B cell (primary cell): ENCODE measurements around the gene SLC36A1. TPM values are rescaled to one million over a fixed set of nuclear protein-coding genes. Genes with fewer than 3 reads are reported as not detected.
"Not testable (repeated sequence)": the region's sequence is repeated elsewhere in the genome, so short reads cannot be mapped to it uniquely, and the experiment has no call there.

Experiments
- ATAC-seq: fragments of 200-7000 bp; cut with Tn5 transposase; one replicate; pipeline ENCODE4 v1.10.0; 2021; ENCODE audit warnings: low read depth, mild to moderate bottlenecking, moderate number of reproducible peaks, moderate library complexity
- CTCF ChIA-PET: fragments of 350-600 bp; sonication (Branson Sonifier 250); formaldehyde crosslinking; loops from one replicate; lab custom pipeline; 2021; ENCODE audit warnings: antibody characterized with exemption, inconsistent platforms; lab: Charles Lee
- POLR2A ChIA-PET: fragments of 350-600 bp; sonication (Branson Sonifier 250); formaldehyde crosslinking; loops from one replicate; lab custom pipeline; 2021; ENCODE audit warnings: antibody characterized with exemption; lab: Charles Lee
- DNase-seq: peaks from one replicate; pipeline ENCODE4 v3.0.0; 2013
- H2AFZ ChIP-seq: 2 replicates; pipeline ENCODE4 v1.6.1; 2012; ENCODE audit warnings: mild to moderate bottlenecking, low read depth, low read length; ENCODE audit not compliant: insufficient read depth, poor library complexity, severe bottlenecking
- H3K27ac ChIP-seq, 2 donors: 1 replicate in 1 of 2; 2 replicates in 1 of 2; pipeline ENCODE4 v1.5.1; 2012 to 2013; ENCODE audit warnings: low read length in 2 of 2, mild to moderate bottlenecking in 2 of 2, moderate library complexity in 1 of 2
- H3K27me3 ChIP-seq, 4 experiments: fragments of 200-600 bp in 1 of 4; sonication (generic) in 1 of 4; replicated peaks in 1 of 4; 1 replicate in 2 of 4; 2 replicates in 2 of 4; pipeline versions ENCODE4 v1.6.1 to v1.7.0; 2013 to 2016; ENCODE audit warnings: low read length in 3 of 4, mild to moderate bottlenecking in 2 of 4, mixed read lengths in 1 of 4, moderate library complexity in 1 of 4; ENCODE audit not compliant: insufficient read depth in 4 of 4, control insufficient read depth in 3 of 4; ENCODE audit errors: control extremely low read depth in 1 of 4
- H3K36me3 ChIP-seq, 2 experiments: replicated peaks in 1 of 2; 1 replicate in 1 of 2; 2 replicates in 1 of 2; pipeline versions ENCODE4 v1.6.1 to v1.7.1; 2013; ENCODE audit warnings: low read length in 1 of 2; ENCODE audit not compliant: insufficient read depth in 2 of 2, control insufficient read depth in 1 of 2; ENCODE audit errors: control extremely low read depth in 1 of 2, extremely low read depth in 1 of 2
- H3K4me1 ChIP-seq, 2 donors: fragments of 200-600 bp in 1 of 2; sonication (generic) in 1 of 2; 1 replicate in 1 of 2; 2 replicates in 1 of 2; pipeline versions ENCODE4 v1.5.1 to v1.6.1; 2013 to 2017; ENCODE audit warnings: low read length in 2 of 2; ENCODE audit not compliant: control insufficient read depth in 2 of 2, insufficient read depth in 2 of 2
- H3K4me2 ChIP-seq: replicated peaks from 2 replicates; pipeline ENCODE3; 2012; ENCODE audit warnings: mild to moderate bottlenecking, low read depth, low read length; ENCODE audit not compliant: poor library complexity, severe bottlenecking
- H3K4me3 ChIP-seq, 5 experiments: fragments of 200-600 bp in 1 of 5; sonication (generic) in 1 of 5; 1 replicate in 3 of 5; 2 replicates in 2 of 5; pipeline versions ENCODE4 v1.5.1 to v1.7.0; 2011 to 2016; ENCODE audit warnings: low read length in 4 of 5, mild to moderate bottlenecking in 4 of 5, low read depth in 2 of 5, control low read depth in 1 of 5, moderate library complexity in 1 of 5; ENCODE audit not compliant: insufficient read depth in 1 of 5; ENCODE audit errors: control extremely low read depth in 1 of 5, extremely low read depth in 1 of 5
- H3K79me2 ChIP-seq: fragments of 200-600 bp; sonication (generic); one replicate; pipeline ENCODE4 v1.6.0; 2016; ENCODE audit warnings: low read length; ENCODE audit not compliant: control insufficient read depth, insufficient read depth
- H3K9ac ChIP-seq: fragments of 200-600 bp; sonication (generic); 2 replicates; pipeline ENCODE4 v1.6.1; 2017; ENCODE audit warnings: mild to moderate bottlenecking, low read length, moderate library complexity
- H3K9me3 ChIP-seq, 3 donors: one replicate each; pipeline versions ENCODE4 v1.6.1 to v1.7.1; 2013; ENCODE audit warnings: low read length in 2 of 3; ENCODE audit not compliant: control insufficient read depth in 2 of 3, insufficient read depth in 1 of 3; ENCODE audit errors: control extremely low read depth in 1 of 3
- H4K20me1 ChIP-seq: 2 replicates; pipeline ENCODE4 v1.6.0; 2012; ENCODE audit warnings: mild to moderate bottlenecking, low read length; ENCODE audit not compliant: insufficient read depth, control insufficient read depth, poor library complexity, severe bottlenecking
- H3K27ac Mint-ChIP-seq: one replicate; pipeline ENCODE4 v1.8.0; 2021; ENCODE audit warnings: mixed read lengths
- H3K27me3 Mint-ChIP-seq: one replicate; pipeline ENCODE4 v1.8.0; 2021; ENCODE audit warnings: mixed read lengths
- H3K4me1 Mint-ChIP-seq: one replicate; pipeline ENCODE4 v1.8.0; 2021; ENCODE audit warnings: mixed read lengths
- H3K4me3 Mint-ChIP-seq: one replicate; pipeline ENCODE4 v1.8.0; 2021; ENCODE audit warnings: mixed read lengths
- H3K9me3 Mint-ChIP-seq: one replicate; pipeline ENCODE4 v1.8.0; 2022; ENCODE audit warnings: mixed read lengths; ENCODE audit not compliant: insufficient read depth
- EZH2 ChIP-seq: IDR thresholded peaks from 2 replicates; pipeline ENCODE4 v1.6.1; 2012; ENCODE audit warnings: borderline replicate concordance, low read depth, mild to moderate bottlenecking, moderate library complexity, low read length; ENCODE audit not compliant: insufficient read depth, poor library complexity, severe bottlenecking
- WGBS: methylation state at CpG from one replicate; pipeline ENCODE4 v1.1.5; 2013; ENCODE audit warnings: missing lambda C conversion rate; ENCODE audit not compliant: insufficient coverage; 5-methylcytosine and 5-hydroxymethylcytosine counted together
- intact Hi-C: fragments of 100-400 bp; cut with micrococcal nuclease; formaldehyde crosslinking; loops from one replicate; pipeline ENCODE4 v1.10.0; 2022
- polyA plus RNA-seq: library from polyadenylated mRNA; depleted of rRNA; stranded (reverse); fragments of >200 nt; gene quantifications from 2 replicates; pipeline ENCODE4 v1.2.3, GENCODE V29; 2012
- total RNA-seq, 2 donors: library from RNA; stranded (reverse); fragments of 120-200 nt in 1 of 2; gene quantifications; 1 replicate in 1 of 2; 2 replicates in 1 of 2; pipeline versions ENCODE4 v1.2.3 to v1.2.4, GENCODE V29; 2013 to 2022
- TF ChIP-seq, protein P1 (sequence below): fragments of 200-600 bp; IDR thresholded peaks from one replicate; pipeline ENCODE4 v1.8.0; 2022; ENCODE audit warnings: antibody characterized with exemption, mild to moderate bottlenecking

SLC36A1 gene
- total and polyA plus RNA-seq, 2 donors (not counting 1 experiment from before 2014, with no cell fraction given): 4.0 to 15.1 TPM

- peaks cover 0 to 6% of the 10 kb centered on the region in 2 donors for H3K4me1 ChIP-seq
- ATAC-seq: no peak
- no peak overlapping the region for H3K27ac ChIP-seq
- H3K4me3 ChIP-seq: no peak overlapping the region
- H3K9me3 ChIP-seq: no peaks in the 10 kb centered on the region
- H3K4me3 Mint-ChIP-seq: no peak overlapping the region
- H3K9ac ChIP-seq: no peak overlapping the region
- intact Hi-C loops: loop anchor here (1.0 to 5.0 kb wide), 3 partner anchors 52 to 939 kb away; partner anchors contain the start of gene SLC36A1
- WGBS: 92% methylated on average over 7 of the region's 8 CpGs
- ChIA-PET POLR2A (no interaction called here), CTCF (interaction anchor here (1.2 to 1.7 kb wide), 6 partner anchors 8 to 72 kb away, joined by 4 to 6 read pairs (median 4); partner anchors contain the start of gene SLC36A1)
- TF ChIP-seq EZH2: no peak
- TF ChIP-seq, protein P1, sequence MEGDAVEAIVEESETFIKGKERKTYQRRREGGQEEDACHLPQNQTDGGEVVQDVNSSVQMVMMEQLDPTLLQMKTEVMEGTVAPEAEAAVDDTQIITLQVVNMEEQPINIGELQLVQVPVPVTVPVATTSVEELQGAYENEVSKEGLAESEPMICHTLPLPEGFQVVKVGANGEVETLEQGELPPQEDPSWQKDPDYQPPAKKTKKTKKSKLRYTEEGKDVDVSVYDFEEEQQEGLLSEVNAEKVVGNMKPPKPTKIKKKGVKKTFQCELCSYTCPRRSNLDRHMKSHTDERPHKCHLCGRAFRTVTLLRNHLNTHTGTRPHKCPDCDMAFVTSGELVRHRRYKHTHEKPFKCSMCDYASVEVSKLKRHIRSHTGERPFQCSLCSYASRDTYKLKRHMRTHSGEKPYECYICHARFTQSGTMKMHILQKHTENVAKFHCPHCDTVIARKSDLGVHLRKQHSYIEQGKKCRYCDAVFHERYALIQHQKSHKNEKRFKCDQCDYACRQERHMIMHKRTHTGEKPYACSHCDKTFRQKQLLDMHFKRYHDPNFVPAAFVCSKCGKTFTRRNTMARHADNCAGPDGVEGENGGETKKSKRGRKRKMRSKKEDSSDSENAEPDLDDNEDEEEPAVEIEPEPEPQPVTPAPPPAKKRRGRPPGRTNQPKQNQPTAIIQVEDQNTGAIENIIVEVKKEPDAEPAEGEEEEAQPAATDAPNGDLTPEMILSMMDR: no peak
- H3K27ac Mint-ChIP-seq: no peak overlapping the region
- H3K27me3 ChIP-seq: no peaks in the 10 kb centered on the region
- no peaks in the 10 kb centered on the region for H4K20me1 ChIP-seq
- DNase-seq: no peak
- H3K4me2 ChIP-seq: no peak overlapping the region
- no peak overlapping the region for H2AFZ ChIP-seq
- peaks cover 4% of the 10 kb centered on the region for H3K4me1 Mint-ChIP-seq
- H3K36me3 ChIP-seq: peaks cover 0 to 1% of the 10 kb centered on the region in 2 experiments
- no peaks in the 10 kb centered on the region for H3K27me3 Mint-ChIP-seq
- H3K79me2 ChIP-seq: no peaks in the 10 kb centered on the region
- no peaks in the 10 kb centered on the region for H3K9me3 Mint-ChIP-seq
Measured at GRCh38 chr5:151499501-151500035, 52.2 kb downstream of the SLC36A1 start.

DNA sequence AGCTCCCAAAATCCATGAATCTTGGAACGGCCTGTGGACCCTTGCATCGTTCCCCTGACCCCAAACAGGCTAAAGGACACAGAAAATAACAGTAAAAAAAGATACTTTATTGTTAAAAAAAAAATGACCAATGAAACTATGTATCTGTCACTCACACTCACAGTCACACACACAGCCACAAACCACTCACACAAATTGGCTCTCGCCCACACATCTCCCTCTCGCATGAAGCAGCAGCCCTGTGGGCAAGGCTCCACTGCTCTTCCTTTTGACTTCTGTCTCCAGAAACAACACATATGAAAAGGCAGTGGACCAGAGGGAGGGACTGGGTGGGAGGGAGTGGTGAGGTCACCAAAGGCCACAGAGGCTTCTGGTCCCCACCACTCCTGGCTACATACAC, 56.6 kb downstream of the SLC36A1 start:
- no peak overlapping the region for H3K27ac ChIP-seq
- no peak for DNase-seq
- CTCF ChIA-PET: interaction anchor here (1.4 kb wide), 1 partner anchor 149 kb away, joined by 3 read pairs; no protein-coding TSS in a partner anchor
- H3K9me3 Mint-ChIP-seq: no peaks in the 10 kb centered on the region
- no peak for ATAC-seq
- H3K4me3 Mint-ChIP-seq: no peak overlapping the region
- H4K20me1 ChIP-seq: no peaks in the 10 kb centered on the region
- H3K36me3 ChIP-seq: peaks cover 0 to 2% of the 10 kb centered on the region in 2 experiments
- TF ChIP-seq, protein P1: no peak
- no peak for TF ChIP-seq EZH2
- peaks cover 8% of the 10 kb centered on the region for H3K4me1 Mint-ChIP-seq
- no peak overlapping the region for H3K4me2 ChIP-seq
- no peaks in the 10 kb centered on the region for H3K27me3 ChIP-seq
- WGBS: no CpG with 5 or more reads among the region's 4 CpGs
- H3K27me3 Mint-ChIP-seq: no peaks in the 10 kb centered on the region
- no peaks in the 10 kb centered on the region for H3K9me3 ChIP-seq
- H3K9ac ChIP-seq: no peak overlapping the region
- H3K4me1 ChIP-seq: peaks cover 6 to 11% of the 10 kb centered on the region in 2 donors
- no peak overlapping the region for H2AFZ ChIP-seq
- H3K4me3 ChIP-seq: no peak overlapping the region
- POLR2A ChIA-PET: no interaction called here
- no peaks in the 10 kb centered on the region for H3K79me2 ChIP-seq
- H3K27ac Mint-ChIP-seq: no peak overlapping the region
- intact Hi-C loops: no loop called here

- H3K4me1 ChIP-seq: peaks cover 10 to 14% of the 10 kb centered on the region in 2 donors
- WGBS: 94% methylated on average over 10 of the region's 10 CpGs
- H3K27ac Mint-ChIP-seq, H3K36me3 ChIP-seq, H3K79me2 ChIP-seq, H3K4me3 ChIP-seq, H3K9me3 Mint-ChIP-seq, H3K27me3 ChIP-seq, intact Hi-C loops, H3K27ac ChIP-seq, H3K9me3 ChIP-seq, H3K4me2 ChIP-seq, POLR2A ChIA-PET, H2AFZ ChIP-seq, DNase-seq, ATAC-seq, H3K4me3 Mint-ChIP-seq, H3K27me3 Mint-ChIP-seq, H4K20me1 ChIP-seq, H3K9ac ChIP-seq: not testable (repeated sequence)
- H3K4me1 Mint-ChIP-seq: peaks cover 12% of the 10 kb centered on the region
- CTCF ChIA-PET: interaction anchor here (1.2 to 2.2 kb wide), 4 partner anchors 9 to 61 kb away, joined by 5 to 6 read pairs (median 5); partner anchors contain the start of gene SLC36A1
Measured at GRCh38 chr5:151508308-151508707, 60.9 kb downstream of the SLC36A1 start.
